CD4-positive, alpha-beta memory T cell (primary cell): ENCODE measurements around the gene ODAD4. TPM values are rescaled to one million over a fixed set of nuclear protein-coding genes. Genes with fewer than 3 reads are reported as not detected.
"Not testable (repeated sequence)": the region's sequence is repeated elsewhere in the genome, so short reads cannot be mapped to it uniquely, and the experiment has no call there.

Experiments
- CTCF ChIA-PET: fragments of 350-600 bp; sonication (Branson Sonifier 250); formaldehyde crosslinking; loops from one replicate; lab custom pipeline; 2021; ENCODE audit warnings: inconsistent platforms; ENCODE audit not compliant: partially characterized antibody; lab: Charles Lee
- POLR2A ChIA-PET: fragments of 350-600 bp; sonication (Branson Sonifier 250); formaldehyde crosslinking; loops from one replicate; lab custom pipeline; 2021; ENCODE audit not compliant: partially characterized antibody; lab: Charles Lee
- DNase-seq, 5 donors: peaks; one replicate each; pipeline versions ENCODE4 v3.0.0 to v3.0.0-alpha.2; 2020 to 2022; ENCODE audit warnings: mixed read lengths in 1 of 5
- H3K27ac ChIP-seq: one replicate; pipeline ENCODE4 v1.7.0; 2013; ENCODE audit warnings: low read depth, low read length
- H3K27me3 ChIP-seq: 2 replicates; pipeline ENCODE4 v1.7.0; 2013; ENCODE audit warnings: mild to moderate bottlenecking, low read length, moderate library complexity; ENCODE audit not compliant: insufficient read depth
- H3K36me3 ChIP-seq: 2 replicates; pipeline ENCODE4 v1.7.0; 2013; ENCODE audit warnings: mild to moderate bottlenecking, low read length, moderate library complexity; ENCODE audit not compliant: insufficient read depth
- H3K4me1 ChIP-seq: 2 replicates; pipeline ENCODE4 v1.7.0; 2013; ENCODE audit warnings: mild to moderate bottlenecking, low read length, moderate library complexity; ENCODE audit not compliant: insufficient read depth
- H3K4me3 ChIP-seq, 2 donors: one replicate each; pipeline ENCODE4 v1.7.0; 2013; ENCODE audit warnings: low read length in 2 of 2, mild to moderate bottlenecking in 1 of 2
- H3K9me3 ChIP-seq, 2 donors: one replicate each; pipeline ENCODE4 v1.7.0; 2013; ENCODE audit warnings: low read length in 2 of 2, control low read depth in 1 of 2; ENCODE audit not compliant: control insufficient read depth in 1 of 2
- H3K27ac Mint-ChIP-seq, 7 donors: one replicate each; pipeline ENCODE4 v1.8.0; 2020 to 2021; ENCODE audit warnings: mixed read lengths in 7 of 7, mild to moderate bottlenecking in 6 of 7, inconsistent platforms in 3 of 7, moderate library complexity in 3 of 7
- H3K27me3 Mint-ChIP-seq, 2 donors: one replicate each; pipeline ENCODE4 v1.8.0; 2020 to 2021; ENCODE audit warnings: mixed read lengths in 2 of 2
- H3K36me3 Mint-ChIP-seq, 2 donors: one replicate each; pipeline ENCODE4 v1.8.0; 2020 to 2021; ENCODE audit warnings: mixed read lengths in 2 of 2, inconsistent platforms in 1 of 2, mild to moderate bottlenecking in 1 of 2
- H3K4me1 Mint-ChIP-seq, 4 donors: one replicate each; pipeline ENCODE4 v1.8.0; 2020 to 2021; ENCODE audit warnings: mixed read lengths in 4 of 4, mild to moderate bottlenecking in 1 of 4
- H3K4me3 Mint-ChIP-seq, 8 donors: one replicate each; pipeline ENCODE4 v1.8.0; 2020 to 2021; ENCODE audit warnings: mixed read lengths in 8 of 8, mild to moderate bottlenecking in 7 of 8, moderate library complexity in 6 of 8, inconsistent platforms in 3 of 8
- H3K9me3 Mint-ChIP-seq, 8 donors: one replicate each; pipeline ENCODE4 v1.8.0; 2020 to 2021; ENCODE audit warnings: mixed read lengths in 8 of 8, mild to moderate bottlenecking in 5 of 8, inconsistent platforms in 3 of 8, moderate library complexity in 1 of 8
- intact Hi-C: fragments of 100-400 bp; cut with micrococcal nuclease; formaldehyde crosslinking; loops from one replicate; pipeline ENCODE4 v1.15.1; 2023
- polyA plus RNA-seq, 2 donors: library from polyadenylated mRNA; unstranded; fragments of 300-500 nt; fragmentation: Illumina TruSeq; gene quantifications; one replicate each; pipeline ENCODE4 v1.2.3, GENCODE V29; 2021
- total RNA-seq, 2 experiments: library from RNA; stranded (reverse); gene quantifications; one replicate each; pipeline ENCODE4 v1.2.3, GENCODE V29; 2021

The ODAD4 gene
- total and polyA plus RNA-seq, 4 experiments from 2014 or later = 0.11 to 0.20 TPM; not detected in 2

- no peak for DNase-seq
- no peak overlapping the region for H3K27ac ChIP-seq
- H3K9me3 Mint-ChIP-seq = no peaks in the 10 kb centered on the region
- peaks cover 14 to 31% of the 10 kb centered on the region in 2 donors for H3K36me3 Mint-ChIP-seq
- POLR2A ChIA-PET = no interaction called here
- H3K4me3 ChIP-seq = no peak overlapping the region
- no peaks in the 10 kb centered on the region for H3K9me3 ChIP-seq
- H3K27ac Mint-ChIP-seq = no peak overlapping the region
- no peaks in the 10 kb centered on the region for H3K27me3 Mint-ChIP-seq
- H3K4me3 Mint-ChIP-seq = peak overlapping the region in 1 of 8 donors; percentile 24
- H3K27me3 ChIP-seq = no peaks in the 10 kb centered on the region
- peaks cover 39 to 69% (median 52%) of the 10 kb centered on the region in 4 donors for H3K4me1 Mint-ChIP-seq
- intact Hi-C loops = no loop called here
- CTCF ChIA-PET = interaction anchor here (1.5 kb wide), 1 partner anchor 10 kb away, joined by 6 read pairs; the partner anchor contains the start of gene NKIRAS2
- peaks cover 41% of the 10 kb centered on the region for H3K4me1 ChIP-seq
- peaks cover 10% of the 10 kb centered on the region for H3K36me3 ChIP-seq
Measured at GRCh38 chr17:42009170-42009569, 78.8 kb downstream of the ODAD4 start.

GRCh38 chr17:42010266-42010680, 79.9 kb downstream of the ODAD4 start:
- H3K4me3 Mint-ChIP-seq, H3K27me3 ChIP-seq, H3K9me3 Mint-ChIP-seq, DNase-seq, intact Hi-C loops, H3K27ac ChIP-seq, POLR2A ChIA-PET, H3K36me3 ChIP-seq, H3K4me3 ChIP-seq, H3K27me3 Mint-ChIP-seq, CTCF ChIA-PET, H3K9me3 ChIP-seq: not testable (repeated sequence)
- Mint-ChIP-seq H3K27ac (peak overlapping the region in 1 of 7 donors; percentile 36), H3K36me3 (peaks cover 14 to 31% of the 10 kb centered on the region in 2 donors), H3K4me1 (peaks cover 35 to 63% (median 47%) of the 10 kb centered on the region in 4 donors)
- peaks cover 52% of the 10 kb centered on the region for H3K4me1 ChIP-seq

GRCh38 chr17:42010898-42011516, 80.6 kb downstream of the ODAD4 start:
- no peak overlapping the region for H3K27ac ChIP-seq
- Mint-ChIP-seq H3K27me3 (no peaks in the 10 kb centered on the region), H3K4me3 (peak overlapping the region in 3 of 8 donors; percentile 20 to 35 (median 26)), H3K27ac (peak overlapping the region in 3 of 7 donors; percentile 1 to 59 (median 40)), H3K4me1 (peaks cover 37 to 68% (median 50%) of the 10 kb centered on the region in 4 donors), H3K36me3 (peaks cover 14 to 32% of the 10 kb centered on the region in 2 donors), H3K9me3 (no peaks in the 10 kb centered on the region)
- H3K4me3 ChIP-seq = no peak overlapping the region
- peaks cover 60% of the 10 kb centered on the region for H3K4me1 ChIP-seq
- H3K9me3 ChIP-seq = no peaks in the 10 kb centered on the region
- H3K36me3 ChIP-seq = peaks cover 10% of the 10 kb centered on the region
- no peaks in the 10 kb centered on the region for H3K27me3 ChIP-seq
- no peak for DNase-seq
- ChIA-PET POLR2A (no interaction called here), CTCF (interaction anchor here (2.8 kb wide), 1 partner anchor 13 kb away, joined by 16 read pairs; no protein-coding TSS in a partner anchor)
- intact Hi-C loops = no loop called here

- H3K27ac Mint-ChIP-seq = peak overlapping the region in 2 of 7 donors; percentile 22 to 29
- H3K9me3 ChIP-seq, DNase-seq, H3K27me3 ChIP-seq, intact Hi-C loops, H3K27me3 Mint-ChIP-seq, H3K9me3 Mint-ChIP-seq, H3K27ac ChIP-seq, H3K36me3 ChIP-seq, H3K4me3 Mint-ChIP-seq, POLR2A ChIA-PET, H3K4me3 ChIP-seq: not testable (repeated sequence)
- peaks cover 66% of the 10 kb centered on the region for H3K4me1 ChIP-seq
- CTCF ChIA-PET = interaction anchor here (2.8 kb wide), 1 partner anchor 12 kb away, joined by 16 read pairs; no protein-coding TSS in a partner anchor
- H3K4me1 Mint-ChIP-seq = peaks cover 40 to 72% (median 56%) of the 10 kb centered on the region in 4 donors
- peaks cover 11 to 41% of the 10 kb centered on the region in 2 donors for H3K36me3 Mint-ChIP-seq
Measured at GRCh38 chr17:42012363-42012762, 81.9 kb downstream of the ODAD4 start.

- H3K4me1 ChIP-seq = peaks cover 76% of the 10 kb centered on the region
- intact Hi-C loops, H3K27me3 Mint-ChIP-seq, H3K27me3 ChIP-seq, DNase-seq, H3K4me3 ChIP-seq, H3K36me3 ChIP-seq, POLR2A ChIA-PET, H3K4me3 Mint-ChIP-seq, H3K27ac ChIP-seq, H3K9me3 ChIP-seq, H3K9me3 Mint-ChIP-seq: not testable (repeated sequence)
- peaks cover 11 to 45% of the 10 kb centered on the region in 2 donors for H3K36me3 Mint-ChIP-seq
- H3K4me1 Mint-ChIP-seq = peaks cover 46 to 83% (median 63%) of the 10 kb centered on the region in 4 donors
- CTCF ChIA-PET = interaction anchor here (2.8 kb wide), 1 partner anchor 11 kb away, joined by 16 read pairs; no protein-coding TSS in a partner anchor
- H3K27ac Mint-ChIP-seq = peak overlapping the region in 4 of 7 donors; percentile 15 to 69 (median 48)
Measured at GRCh38 chr17:42013740-42014139, 83.3 kb downstream of the ODAD4 start.

Other genes starting within 250 kb of the ODAD4 start
- 100 to 1,000 TPM; 776 to 839 TPM for gene EIF1, start 241.7 kb upstream of the ODAD4 start, total RNA-seq
- gene EIF1, start 241.7 kb upstream of the ODAD4 start, polyA plus RNA-seq = 1,000 to 10,000 TPM; 1,081 to 1,611 TPM
- gene GAST, start 218.3 kb upstream of the ODAD4 start, total RNA-seq = not detected
- gene GAST, start 218.3 kb upstream of the ODAD4 start, polyA plus RNA-seq = not detected
- gene HAP1, start 196.0 kb upstream of the ODAD4 start, total RNA-seq = under 1 TPM; 0.29 to 0.33 TPM
- not detected for gene HAP1, start 196.0 kb upstream of the ODAD4 start, polyA plus RNA-seq
- under 1 TPM in 1 of 2 experiments, not detected in 1; 0.15 TPM for gene JUP, start 143.9 kb upstream of the ODAD4 start, total RNA-seq
- gene JUP, start 143.9 kb upstream of the ODAD4 start, polyA plus RNA-seq = under 1 TPM in 1 of 2 donors, not detected in 1; 0.69 TPM
- gene P3H4, start 118.7 kb upstream of the ODAD4 start, total RNA-seq = 1 to 10 TPM; 5.9 to 6.8 TPM
- 1 to 10 TPM; 1.4 to 4.2 TPM for gene P3H4, start 118.7 kb upstream of the ODAD4 start, polyA plus RNA-seq
- gene FKBP10, start 117.6 kb upstream of the ODAD4 start, total RNA-seq = not detected
- not detected for gene FKBP10, start 117.6 kb upstream of the ODAD4 start, polyA plus RNA-seq
- gene NT5C3B, start 94.4 kb upstream of the ODAD4 start, total RNA-seq = 10 to 100 TPM; 20.9 to 22.3 TPM
- gene NT5C3B, start 94.4 kb upstream of the ODAD4 start, polyA plus RNA-seq = 10 to 100 TPM; 41.5 to 42.1 TPM
- not detected for gene KLHL10, start 92.8 kb upstream of the ODAD4 start, total RNA-seq
- not detected for gene KLHL10, start 92.8 kb upstream of the ODAD4 start, polyA plus RNA-seq
- gene KLHL11, start 65.2 kb upstream of the ODAD4 start, total RNA-seq = 10 to 100 TPM; 20.6 to 20.8 TPM
- 1 to 10 TPM; 1.0 to 7.6 TPM for gene KLHL11, start 65.2 kb upstream of the ODAD4 start, polyA plus RNA-seq
- gene ACLY, start 11.7 kb upstream of the ODAD4 start, total RNA-seq = 10 to 100 TPM; 84.4 to 88.5 TPM
- 10 to 100 TPM; 58.7 to 72.1 TPM for gene ACLY, start 11.7 kb upstream of the ODAD4 start, polyA plus RNA-seq
- gene CNP, start 36.2 kb downstream of the ODAD4 start, total RNA-seq = 10 to 100 TPM; 31.0 to 36.9 TPM
- gene CNP, start 36.2 kb downstream of the ODAD4 start, polyA plus RNA-seq = 10 to 100 TPM; 23.6 to 35.7 TPM
- 100 to 1,000 TPM; 106 to 112 TPM for gene DNAJC7, start 86.8 kb downstream of the ODAD4 start, total RNA-seq
- 10 to 100 TPM; 45.2 to 67.2 TPM for gene DNAJC7, start 86.8 kb downstream of the ODAD4 start, polyA plus RNA-seq
- 10 to 100 TPM; 19.7 TPM for gene NKIRAS2, start 89.5 kb downstream of the ODAD4 start, total RNA-seq
- 10 to 100 TPM; 22.0 to 28.8 TPM for gene NKIRAS2, start 89.5 kb downstream of the ODAD4 start, polyA plus RNA-seq
- gene C17orf113, start 120.0 kb downstream of the ODAD4 start, total RNA-seq = under 1 TPM; 0.76 to 0.97 TPM
- gene C17orf113, start 120.0 kb downstream of the ODAD4 start, polyA plus RNA-seq = under 1 TPM; 0.39 to 0.53 TPM
- gene ZNF385C, start 167.9 kb downstream of the ODAD4 start, total RNA-seq = under 1 TPM in 1 of 2 experiments, not detected in 1; 0.36 TPM
- not detected for gene ZNF385C, start 167.9 kb downstream of the ODAD4 start, polyA plus RNA-seq
- 10 to 100 TPM; 41.8 to 43.3 TPM for gene DHX58, start 182.1 kb downstream of the ODAD4 start, total RNA-seq
- gene DHX58, start 182.1 kb downstream of the ODAD4 start, polyA plus RNA-seq = 10 to 100 TPM; 11.9 to 19.3 TPM
- gene KAT2A, start 190.8 kb downstream of the ODAD4 start, total RNA-seq = 10 to 100 TPM; 38.5 to 39.9 TPM
- gene KAT2A, start 190.8 kb downstream of the ODAD4 start, polyA plus RNA-seq = 1 to 10 TPM; 5.9 to 7.3 TPM
- not detected for gene HSPB9, start 192.2 kb downstream of the ODAD4 start, total RNA-seq
- not detected for gene HSPB9, start 192.2 kb downstream of the ODAD4 start, polyA plus RNA-seq
- 10 to 100 TPM; 77.7 to 80.6 TPM for gene RAB5C, start 224.4 kb downstream of the ODAD4 start, total RNA-seq
- 10 to 100 TPM; 63.4 to 73.1 TPM for gene RAB5C, start 224.4 kb downstream of the ODAD4 start, polyA plus RNA-seq